GM18520 (cell line): ENCODE measurements around the gene SQOR.

ENCODE experiments used
- ATAC-seq: cut with Tn5 transposase; IDR thresholded peaks from one replicate; pipeline ENCODE4 v1.9.1; 2021; ENCODE audit not compliant: unreplicated experiment

SQOR gene

GRCh38 chr15:45634432-45635190, at the start of gene SQOR:
Gene SQOR, plus strand, starts transcription at chr15:45635029. Its CDS starts 23,895 bp downstream, at chr15:45658924.
- ATAC-seq = peak; percentile 70

GRCh38 chr15:45585069-45585791, 49.6 kb upstream of the SQOR start:
- no peak for ATAC-seq

GRCh38 chr15:45586125-45586524, 48.7 kb upstream of the SQOR start:
- ATAC-seq = no peak

- no peak for ATAC-seq
Observed at GRCh38 chr15:45586601-45587094, 48.2 kb upstream of the SQOR start.

GRCh38 chr15:45587095-45587862, 47.5 kb upstream of the SQOR start, which contains the start of gene BLOC1S6:
Gene BLOC1S6, plus strand, starts transcription at chr15:45587379. Its CDS starts 65 bp downstream, at chr15:45587444.
- ATAC-seq = peak; percentile 54

GRCh38 chr15:45587863-45588170, 47.0 kb upstream of the SQOR start:
- ATAC-seq = no peak

GRCh38 chr15:45588219-45588875, 46.5 kb upstream of the SQOR start:
- no peak for ATAC-seq

GRCh38 chr15:45589256-45589655, 45.6 kb upstream of the SQOR start:
- no peak for ATAC-seq

- ATAC-seq = no peak
Observed at GRCh38 chr15:45594319-45594718, 40.5 kb upstream of the SQOR start.

- no peak for ATAC-seq
Observed at GRCh38 chr15:45594835-45595530, 39.8 kb upstream of the SQOR start.

- no peak for ATAC-seq
Observed at GRCh38 chr15:45603881-45604280, 30.9 kb upstream of the SQOR start.

GRCh38 chr15:45604326-45604725, 30.5 kb upstream of the SQOR start:
- ATAC-seq = no peak

- ATAC-seq = no peak
Observed at GRCh38 chr15:45606413-45606812, 28.4 kb upstream of the SQOR start.

GRCh38 chr15:45606841-45607240, 28.0 kb upstream of the SQOR start:
- ATAC-seq = no peak

- no peak for ATAC-seq
Observed at GRCh38 chr15:45611305-45611704, 23.5 kb upstream of the SQOR start.

- ATAC-seq = no peak
Observed at GRCh38 chr15:45612790-45613415, 21.9 kb upstream of the SQOR start.

GRCh38 chr15:45616901-45617323, 17.9 kb upstream of the SQOR start:
- ATAC-seq = no peak

- no peak for ATAC-seq
Observed at GRCh38 chr15:45618813-45619212, 16.0 kb upstream of the SQOR start.

GRCh38 chr15:45628136-45628535, 6.7 kb upstream of the SQOR start:
- ATAC-seq = no peak
